Raji (cell line): ENCODE results near the gene SFTPA1.

Source experiments
- POLR2A ChIP-seq: IDR thresholded peaks from 2 replicates; pipeline ENCODE4 v1.6.1; 2011; ENCODE audit warnings: low read depth, low read length, control low read depth; ENCODE audit not compliant: insufficient read depth

Gene SFTPA1

GRCh38 chr10:79610601-79611191, at the start of gene SFTPA1:
Gene SFTPA1, plus strand, starts transcription at chr10:79610939. Its CDS starts 887 bp downstream, at chr10:79611826.
- TF ChIP-seq POLR2A, result no peak

- TF ChIP-seq POLR2A, result no peak
Observed at GRCh38 chr10:79561257-79561656, 49.5 kb upstream of the SFTPA1 start.

- no peak for TF ChIP-seq POLR2A
Observed at GRCh38 chr10:79562135-79562756, 48.5 kb upstream of the SFTPA1 start.

- TF ChIP-seq POLR2A, result no peak
Observed at GRCh38 chr10:79563426-79563825, 47.3 kb upstream of the SFTPA1 start.

- no peak for TF ChIP-seq POLR2A
Observed at GRCh38 chr10:79579361-79579760, 31.4 kb upstream of the SFTPA1 start.

GRCh38 chr10:79581044-79581443, 29.7 kb upstream of the SFTPA1 start:
- no peak for TF ChIP-seq POLR2A

- no peak for TF ChIP-seq POLR2A
Observed at GRCh38 chr10:79582096-79582495, 28.6 kb upstream of the SFTPA1 start.

- TF ChIP-seq POLR2A, result no peak
Observed at GRCh38 chr10:79583488-79584024, 27.2 kb upstream of the SFTPA1 start.

- TF ChIP-seq POLR2A, result no peak
Observed at GRCh38 chr10:79585870-79586527, 24.7 kb upstream of the SFTPA1 start.

- TF ChIP-seq POLR2A, result no peak
Observed at GRCh38 chr10:79586933-79587332, 23.8 kb upstream of the SFTPA1 start.

GRCh38 chr10:79588800-79589199, 21.9 kb upstream of the SFTPA1 start:
- no peak for TF ChIP-seq POLR2A

GRCh38 chr10:79593377-79593776, 17.4 kb upstream of the SFTPA1 start:
- TF ChIP-seq POLR2A, result no peak

GRCh38 chr10:79595510-79595909, 15.2 kb upstream of the SFTPA1 start:
- no peak for TF ChIP-seq POLR2A

GRCh38 chr10:79601939-79602338, 8.8 kb upstream of the SFTPA1 start:
- no peak for TF ChIP-seq POLR2A

- TF ChIP-seq POLR2A, result no peak
Observed at GRCh38 chr10:79602953-79603352, 7.8 kb upstream of the SFTPA1 start.

GRCh38 chr10:79604294-79604693, 6.4 kb upstream of the SFTPA1 start:
- no peak for TF ChIP-seq POLR2A
